ENCODE results near the gene IBSP. TPM values are rescaled to one million over a fixed set of nuclear protein-coding genes. Genes with fewer than 3 reads are reported as not detected.

Gene IBSP
- total and polyA plus RNA-seq, 9 of the 15 experiments (the other 6 are each of a cell fraction or from before 2014, with no cell fraction given) = not detected

DNA sequence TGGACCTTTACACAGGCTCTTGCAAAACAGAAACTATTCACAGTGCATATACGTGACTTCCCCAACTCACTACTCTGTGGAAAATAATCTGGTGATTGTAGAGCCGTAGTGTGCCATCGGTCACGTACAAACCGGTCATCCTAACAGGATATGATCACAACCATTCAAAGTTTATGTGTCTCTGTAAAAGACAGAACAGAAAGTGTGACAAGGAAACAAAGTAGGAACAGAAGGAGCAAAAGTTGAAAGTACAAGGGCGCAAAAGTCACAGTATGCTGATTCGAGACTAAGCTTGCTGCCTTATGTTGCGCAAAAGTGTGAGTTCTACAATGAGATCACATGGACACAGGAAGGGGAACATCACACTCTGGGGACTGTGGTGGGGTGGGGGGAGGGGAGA is 52.0 kb downstream of the IBSP start (continued):
- TF ChIP-seq MTA2 (IDR thresholded peaks at IDR 0.05; ENCODE audit: low read depth) = no peak
- TF ChIP-seq ESRRB (CRISPR knock-in tag; IDR thresholded peaks at IDR 0.05; ENCODE audit: borderline replicate concordance) = no peak
- TF ChIP-seq ZNF280B (CRISPR knock-in tag; IDR thresholded peaks at IDR 0.05) = no peak
- TF ChIP-seq EHMT2 (IDR thresholded peaks at IDR 0.05) = no peak
- no peak for TF ChIP-seq CEBPB (tag; IDR thresholded peaks at IDR 0.05)

DNA sequence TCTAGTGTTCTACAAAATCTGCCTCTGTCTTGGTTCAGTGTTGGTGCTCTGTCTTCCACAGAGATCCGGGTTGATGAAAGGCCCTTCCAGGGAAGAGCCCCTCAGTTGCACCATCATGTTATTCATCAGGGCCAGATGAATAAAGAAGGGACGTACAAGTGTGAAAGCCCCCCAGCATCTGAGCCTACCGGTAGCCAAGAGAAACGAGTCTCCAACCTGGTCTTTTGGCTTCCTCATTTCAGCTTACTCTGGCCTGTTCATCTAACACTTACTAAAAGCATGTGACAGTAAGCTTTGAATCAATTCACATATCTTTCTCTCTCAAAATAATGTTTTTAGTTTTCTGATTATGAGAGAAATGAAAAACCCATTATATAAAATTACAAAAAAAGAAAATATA is 52.6 kb downstream of the IBSP start:
- Histone ChIP-seq H3K4me2 (ENCODE audit: insufficient read depth, low read length) (no peak overlapping the region), H3K9ac (ENCODE audit: insufficient read depth in 1 of 2, low read depth in 2 of 2, low read length in 2 of 2) (no peak overlapping the region), H3K4me1 (replicated peaks in 1 of 2; ENCODE audit: control insufficient read depth in 2 of 2, insufficient read depth in 2 of 2, low read length in 2 of 2) (peaks cover 0 to 7% of the 10 kb centered on the region in 2 experiments; a peak in 1 of 5 replicates), H3K36me3 (ENCODE audit: control insufficient read depth, insufficient read depth, low read length) (no peaks in the 10 kb centered on the region), H3K27ac (ENCODE audit: extremely low read depth, low read depth, low read length) (no peak overlapping the region), H3K9me3 (replicated peaks; ENCODE audit: control insufficient read depth, insufficient read depth, low read depth, low read length) (no peaks in the 10 kb centered on the region), H3K79me2 (ENCODE audit: control insufficient read depth, insufficient read depth, low read length) (no peaks in the 10 kb centered on the region), H4K20me1 (replicated peaks; ENCODE audit: control insufficient read depth, insufficient read depth, low read length) (no peaks in the 10 kb centered on the region), H3K27me3 (ENCODE audit: control insufficient read depth in 2 of 2, insufficient read depth in 2 of 2, low read length in 2 of 2) (0 out of 5 replicates have a peak, but pooled peaks cover 0 to 3% of the 10 kb centered on the region in 2 experiments), H3K9me1 (ENCODE audit: control insufficient read depth, insufficient read depth, low read length) (no peaks in the 10 kb centered on the region), H3K4me3 (no peak overlapping the region), H2AFZ (ENCODE audit: low read depth, low read length) (no peak overlapping the region)
- 1% methylated on average over 4 of the region's 4 CpGs for WGBS (ENCODE audit: insufficient coverage, low coverage, missing lambda C conversion rate)
- POLR2A ChIA-PET = interaction anchor here (0.7 kb wide), 1 partner anchor 93 kb away, joined by 3 read pairs; no protein-coding TSS in a partner anchor
- no peak for DNase-seq (ENCODE audit: extremely low read depth in 1 of 4, low spot score in 3 of 4)
- CTCF ChIA-PET (ENCODE audit: low intra/inter-chr PET ratio) = no interaction called here
- in situ Hi-C loops (cut with MboI) (loop anchor here (10.0 kb wide), 2 partner anchors 123 to 663 kb away; partner anchors contain the start of gene SPP1), intact Hi-C loops (cut with micrococcal nuclease) (loop anchor here (5.0 kb wide), 1 partner anchor 665 kb away; no protein-coding TSS in a partner anchor)
- FAIRE-seq = no peak
- no TSS peak for BruUV-seq (replicated peaks)
- ATAC-seq = no peak
- no peak for TF ChIP-seq NCOR1 (IDR thresholded peaks at IDR 0.05)
- TF ChIP-seq TEAD4 (IDR thresholded peaks at IDR 0.05; ENCODE audit: low read length) = no peak
- no peak for TF ChIP-seq TEAD4 (CRISPR knock-in tag; IDR thresholded peaks at IDR 0.05; ENCODE audit: borderline replicate concordance)
- TF ChIP-seq SMAD2 (IDR thresholded peaks at IDR 0.05; ENCODE audit: low read depth, low read length) = no peak
- no peak for TF ChIP-seq MBD1 (CRISPR knock-in tag; IDR thresholded peaks at IDR 0.05)
- TF ChIP-seq, protein P1, sequence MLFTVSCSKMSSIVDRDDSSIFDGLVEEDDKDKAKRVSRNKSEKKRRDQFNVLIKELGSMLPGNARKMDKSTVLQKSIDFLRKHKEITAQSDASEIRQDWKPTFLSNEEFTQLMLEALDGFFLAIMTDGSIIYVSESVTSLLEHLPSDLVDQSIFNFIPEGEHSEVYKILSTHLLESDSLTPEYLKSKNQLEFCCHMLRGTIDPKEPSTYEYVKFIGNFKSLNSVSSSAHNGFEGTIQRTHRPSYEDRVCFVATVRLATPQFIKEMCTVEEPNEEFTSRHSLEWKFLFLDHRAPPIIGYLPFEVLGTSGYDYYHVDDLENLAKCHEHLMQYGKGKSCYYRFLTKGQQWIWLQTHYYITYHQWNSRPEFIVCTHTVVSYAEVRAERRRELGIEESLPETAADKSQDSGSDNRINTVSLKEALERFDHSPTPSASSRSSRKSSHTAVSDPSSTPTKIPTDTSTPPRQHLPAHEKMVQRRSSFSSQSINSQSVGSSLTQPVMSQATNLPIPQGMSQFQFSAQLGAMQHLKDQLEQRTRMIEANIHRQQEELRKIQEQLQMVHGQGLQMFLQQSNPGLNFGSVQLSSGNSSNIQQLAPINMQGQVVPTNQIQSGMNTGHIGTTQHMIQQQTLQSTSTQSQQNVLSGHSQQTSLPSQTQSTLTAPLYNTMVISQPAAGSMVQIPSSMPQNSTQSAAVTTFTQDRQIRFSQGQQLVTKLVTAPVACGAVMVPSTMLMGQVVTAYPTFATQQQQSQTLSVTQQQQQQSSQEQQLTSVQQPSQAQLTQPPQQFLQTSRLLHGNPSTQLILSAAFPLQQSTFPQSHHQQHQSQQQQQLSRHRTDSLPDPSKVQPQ (CRISPR knock-in tag; IDR thresholded peaks at IDR 0.05; ENCODE audit: borderline replicate concordance) = no peak
